Left hindlimb (tissue), 1 donor: ENCODE data around the gene PDIA5.
A peak's percentile ranks its signal among the peaks of the same experiment; 100 is the strongest.

ENCODE experiments used
- DNase-seq: peaks from one replicate; pipeline ENCODE4 v3.0.0-alpha.2; 2018

The PDIA5 gene

GRCh38 chr3:123066896-123067688 is at the start of gene PDIA5:
Gene PDIA5 (plus strand): TSS chr3:123067025. CDS start chr3:123067165, 140 bp downstream.
- DNase-seq, result peak; percentile 95

- DNase-seq, result no peak
Observed at GRCh38 chr3:123018683-123019082, 48.1 kb upstream of the PDIA5 start.

- no peak for DNase-seq
Observed at GRCh38 chr3:123019161-123019560, 47.7 kb upstream of the PDIA5 start.

GRCh38 chr3:123019591-123019990 is 47.2 kb upstream of the PDIA5 start:
- no peak for DNase-seq

- no peak for DNase-seq
Observed at GRCh38 chr3:123020709-123021108, 46.1 kb upstream of the PDIA5 start.

- no peak for DNase-seq
Observed at GRCh38 chr3:123021388-123021787, 45.4 kb upstream of the PDIA5 start.

GRCh38 chr3:123021996-123022510 is 44.8 kb upstream of the PDIA5 start:
- no peak for DNase-seq

- no peak for DNase-seq
Observed at GRCh38 chr3:123024056-123024455, 42.8 kb upstream of the PDIA5 start.

GRCh38 chr3:123025642-123026521 is 40.9 kb upstream of the PDIA5 start:
- DNase-seq, result peak; percentile 53

GRCh38 chr3:123026565-123027291 is 40.1 kb upstream of the PDIA5 start:
- peak; percentile 47 for DNase-seq

- peak; percentile 80 for DNase-seq
Observed at GRCh38 chr3:123027292-123028232, 39.3 kb upstream of the PDIA5 start, which contains the start of gene SEMA5B. Gene SEMA5B (minus strand): TSS chr3:123027763. CDS start chr3:122961263, 66,500 bp downstream.

- peak; percentile 46 for DNase-seq
Observed at GRCh38 chr3:123028233-123028828, 38.5 kb upstream of the PDIA5 start.

GRCh38 chr3:123031051-123031450 is 35.8 kb upstream of the PDIA5 start:
- DNase-seq, result no peak

GRCh38 chr3:123032057-123032456 is 34.8 kb upstream of the PDIA5 start:
- DNase-seq, result no peak

GRCh38 chr3:123034120-123034519 is 32.7 kb upstream of the PDIA5 start:
- DNase-seq, result no peak

- no peak for DNase-seq
Observed at GRCh38 chr3:123034996-123035395, 31.8 kb upstream of the PDIA5 start.

GRCh38 chr3:123036352-123037014 is 30.3 kb upstream of the PDIA5 start:
- no peak for DNase-seq

- DNase-seq, result no peak
Observed at GRCh38 chr3:123037015-123037375, 29.8 kb upstream of the PDIA5 start.

- no peak for DNase-seq
Observed at GRCh38 chr3:123038751-123039150, 28.1 kb upstream of the PDIA5 start.

GRCh38 chr3:123039178-123039577 is 27.6 kb upstream of the PDIA5 start:
- DNase-seq, result no peak

GRCh38 chr3:123042413-123042812 is 24.4 kb upstream of the PDIA5 start:
- DNase-seq, result no peak
